Hepatocyte (in vitro differentiated cells): ENCODE data around the gene THSD4.

ENCODE experiments used
- CTCF ChIP-seq: fragments of 200-600 bp; sonication (generic); IDR thresholded peaks from 2 replicates; pipeline ENCODE4 v1.5.1; 2016; ENCODE audit warnings: antibody characterized with exemption, mild to moderate bottlenecking; ENCODE audit not compliant: poor library complexity
- EZH2 ChIP-seq: fragments of 200-600 bp; sonication (generic); IDR thresholded peaks from 2 replicates; pipeline ENCODE4 v1.6.1; 2016; ENCODE audit warnings: antibody characterized with exemption, mild to moderate bottlenecking, borderline replicate concordance

- TF ChIP-seq EZH2 (no peak), CTCF (no peak)
These were observed 666.1 kb downstream of the THSD4 start for GRCh38 chr15:71781179-71781964.
